ENCODE results near the gene XPO6. TPM values are rescaled to one million over a fixed set of nuclear protein-coding genes. Genes with fewer than 3 reads are reported as not detected.

Gene XPO6
- total RNA-seq, 1 donor from 2014 or later: 71.6 TPM

DNA sequence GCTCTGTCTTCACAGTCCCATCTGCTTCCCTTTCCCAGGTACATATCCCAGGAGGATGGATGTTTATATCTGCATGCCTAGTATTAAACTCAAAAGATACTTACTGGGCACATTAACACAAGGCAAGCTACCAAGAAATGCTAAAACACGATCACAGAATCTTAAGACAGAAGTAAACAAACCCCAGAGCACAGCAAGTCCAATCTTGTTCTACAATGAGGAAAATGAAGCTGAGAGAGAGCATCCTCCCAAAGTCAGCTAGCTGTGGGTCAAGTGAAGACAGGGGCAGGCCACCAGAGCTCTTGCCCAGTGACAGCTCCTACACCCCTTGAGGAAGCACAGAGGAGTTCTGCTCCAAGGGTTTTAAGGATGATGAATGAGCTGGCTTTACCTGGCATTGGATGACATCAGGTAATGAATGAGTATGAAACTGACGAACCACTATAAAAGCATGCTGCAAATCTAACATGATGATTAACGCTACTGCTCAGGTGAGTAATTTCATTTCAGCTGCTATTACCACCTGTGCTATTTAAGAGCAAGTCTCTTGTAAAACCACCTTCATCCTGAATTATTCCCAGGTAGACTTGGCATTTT lies 20.3 kb downstream of the XPO6 start:
- no peak overlapping the region for H3K4me3 Mint-ChIP-seq

GRCh38 chr16:28189245-28189644 lies 22.5 kb downstream of the XPO6 start:
- peaks cover 100% of the 10 kb centered on the region for H3K79me2 ChIP-seq (ENCODE audit: low read depth)
- no peak overlapping the region for H3K9ac ChIP-seq
- no peaks in the 10 kb centered on the region for H3F3A ChIP-seq (ENCODE audit: low read depth)
- H3K9me3 ChIP-seq (ENCODE audit: low read depth): no peaks in the 10 kb centered on the region
- H3K27me3 ChIP-seq: no peaks in the 10 kb centered on the region
- DNase-seq (ENCODE audit: low spot score): no peak
- H3K27ac ChIP-seq: no peak overlapping the region
- H2AFZ ChIP-seq (replicated peaks): no peak overlapping the region
- TF ChIP-seq CTCF (IDR thresholded peaks at IDR 0.05): no peak
- TF ChIP-seq EZH2 (IDR thresholded peaks at IDR 0.05): no peak
- no peak for TF ChIP-seq EZH2phosphoT487 (IDR thresholded peaks at IDR 0.05)
- Mint-ChIP-seq H3K9me3 (peaks cover 3% of the 10 kb centered on the region), H3K27me3 (ENCODE audit: insufficient read depth, low read depth) (no peaks in the 10 kb centered on the region), H3K4me1 (peaks cover 2% of the 10 kb centered on the region), H3K27ac (no peak overlapping the region), H3K4me3 (no peak overlapping the region), H3K36me3 (peaks cover 6% of the 10 kb centered on the region)
- no peaks in the 10 kb centered on the region for H3K36me3 ChIP-seq
- no peak overlapping the region for H3K4me2 ChIP-seq
- peaks cover 64% of the 10 kb centered on the region for H4K20me1 ChIP-seq (ENCODE audit: low read depth)
- no peaks in the 10 kb centered on the region for H3K4me1 ChIP-seq
- H3K4me3 ChIP-seq: no peak overlapping the region

More for the DNA sequence above, 20.3 kb downstream of the XPO6 start:
- no peak overlapping the region for H2AFZ ChIP-seq (replicated peaks)
- H3F3A ChIP-seq (ENCODE audit: low read depth): no peaks in the 10 kb centered on the region
- H3K4me3 ChIP-seq: no peak overlapping the region
- no peak for DNase-seq (ENCODE audit: low spot score)
- no peak overlapping the region for H3K9ac ChIP-seq
- H3K36me3 ChIP-seq: no peaks in the 10 kb centered on the region
- Mint-ChIP-seq H3K9me3 (no peaks in the 10 kb centered on the region), H3K27ac (no peak overlapping the region), H3K36me3 (no peaks in the 10 kb centered on the region), H3K27me3 (ENCODE audit: insufficient read depth, low read depth) (no peaks in the 10 kb centered on the region), H3K4me1 (peaks cover 2% of the 10 kb centered on the region)
- peaks cover 100% of the 10 kb centered on the region for H3K79me2 ChIP-seq (ENCODE audit: low read depth)
- H3K4me1 ChIP-seq: no peaks in the 10 kb centered on the region
- H3K27ac ChIP-seq: no peak overlapping the region
- peaks cover 75% of the 10 kb centered on the region for H4K20me1 ChIP-seq (ENCODE audit: low read depth)
- TF ChIP-seq EZH2phosphoT487 (IDR thresholded peaks at IDR 0.05): no peak
- TF ChIP-seq CTCF (IDR thresholded peaks at IDR 0.05): no peak
- no peak for TF ChIP-seq EZH2 (IDR thresholded peaks at IDR 0.05)
- H3K27me3 ChIP-seq: no peaks in the 10 kb centered on the region
- no peaks in the 10 kb centered on the region for H3K9me3 ChIP-seq (ENCODE audit: low read depth)
- no peak overlapping the region for H3K4me2 ChIP-seq

DNA sequence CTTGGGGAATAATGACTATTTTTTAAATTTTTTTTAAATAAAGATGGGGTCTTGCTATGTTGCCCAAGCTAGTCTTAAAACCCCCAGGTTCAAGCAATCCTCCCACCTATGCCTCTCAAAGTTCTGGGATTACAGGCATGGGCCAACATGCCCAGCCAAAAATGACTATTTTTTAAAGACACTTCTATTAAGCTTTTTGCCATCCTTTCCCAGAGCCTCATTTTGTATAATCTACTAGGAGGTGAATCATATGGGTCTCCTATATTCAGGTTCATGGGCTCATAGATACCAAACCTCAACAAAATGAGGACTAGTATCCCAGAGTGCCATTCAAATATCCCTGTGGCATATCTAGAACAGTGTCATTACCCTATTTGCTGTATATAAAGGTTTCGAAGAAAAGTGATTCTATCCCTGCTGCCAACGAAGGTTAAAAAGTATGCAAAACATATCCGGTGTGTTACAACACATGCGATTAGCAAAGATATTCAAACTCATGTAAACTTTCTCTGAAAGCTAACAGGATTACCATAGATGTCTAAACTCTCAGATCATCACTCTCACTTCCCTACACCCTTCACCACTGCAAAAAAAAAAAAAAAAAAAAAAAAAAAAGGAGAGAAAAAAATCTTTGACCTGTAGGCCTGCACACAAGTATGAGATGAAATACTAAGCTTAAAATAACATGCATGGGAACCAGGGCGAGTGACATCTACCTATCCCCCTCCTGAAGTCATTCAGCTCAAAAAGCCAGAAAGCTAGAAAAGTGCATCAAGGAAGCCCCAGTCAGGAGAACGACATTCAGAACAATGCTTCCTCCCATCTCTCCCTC lies 23.5 kb downstream of the XPO6 start:
- H3K9ac ChIP-seq: no peak overlapping the region
- H2AFZ ChIP-seq (replicated peaks): no peak overlapping the region
- no peaks in the 10 kb centered on the region for H3F3A ChIP-seq (ENCODE audit: low read depth)
- peaks cover 61% of the 10 kb centered on the region for H4K20me1 ChIP-seq (ENCODE audit: low read depth)
- H3K36me3 Mint-ChIP-seq: peaks cover 9% of the 10 kb centered on the region
- no peak overlapping the region for H3K27ac Mint-ChIP-seq
- H3K4me1 Mint-ChIP-seq: peaks cover 2% of the 10 kb centered on the region
- H3K27ac ChIP-seq: no peak overlapping the region
- H3K9me3 ChIP-seq (ENCODE audit: low read depth): no peaks in the 10 kb centered on the region
- H3K4me3 Mint-ChIP-seq: no peak overlapping the region
- DNase-seq (ENCODE audit: low spot score): no peak
- TF ChIP-seq EZH2phosphoT487 (IDR thresholded peaks at IDR 0.05): no peak
- no peak for TF ChIP-seq CTCF (IDR thresholded peaks at IDR 0.05)
- TF ChIP-seq EZH2 (IDR thresholded peaks at IDR 0.05): no peak
- H3K36me3 ChIP-seq: no peaks in the 10 kb centered on the region
- H3K4me3 ChIP-seq: no peak overlapping the region
- no peaks in the 10 kb centered on the region for H3K27me3 ChIP-seq
- H3K4me2 ChIP-seq: no peak overlapping the region
- peaks cover 4% of the 10 kb centered on the region for H3K9me3 Mint-ChIP-seq
- peaks cover 6% of the 10 kb centered on the region for H3K4me1 ChIP-seq
- no peaks in the 10 kb centered on the region for H3K27me3 Mint-ChIP-seq (ENCODE audit: insufficient read depth, low read depth)
- peaks cover 100% of the 10 kb centered on the region for H3K79me2 ChIP-seq (ENCODE audit: low read depth)
